GM12891 (cell line): Measurements from ENCODE around the gene ADK.

ENCODE experiments used
- POLR2A ChIP-seq: IDR thresholded peaks from 2 replicates; pipeline ENCODE4 v1.6.1; 2011; ENCODE audit warnings: low read depth, low read length, control low read depth
- POLR2AphosphoS5 ChIP-seq: IDR thresholded peaks from 2 replicates; pipeline ENCODE4 v1.6.1; 2011; ENCODE audit warnings: low read depth, low read length, control low read depth
- TAF1 ChIP-seq: IDR thresholded peaks from 2 replicates; pipeline ENCODE4 v1.6.1; 2011; ENCODE audit warnings: low read depth, low read length, control low read depth

GRCh38 chr10:74330646-74331045, 179.6 kb downstream of the ADK start:
- TF ChIP-seq POLR2A = no peak
- no peak for TF ChIP-seq TAF1
- TF ChIP-seq POLR2AphosphoS5 = no peak
